HG02938 (cell line): ENCODE measurements around the gene FMO5.
"Not testable (repeated sequence)": the region's sequence is repeated elsewhere in the genome, so short reads cannot be mapped to it uniquely, and the experiment has no call there.

Experiments used
- ATAC-seq: cut with Tn5 transposase; IDR thresholded peaks from one replicate; pipeline ENCODE4 v1.9.1; 2021; ENCODE audit warnings: mild to moderate bottlenecking, moderate library complexity; ENCODE audit not compliant: unreplicated experiment

Gene FMO5

DNA sequence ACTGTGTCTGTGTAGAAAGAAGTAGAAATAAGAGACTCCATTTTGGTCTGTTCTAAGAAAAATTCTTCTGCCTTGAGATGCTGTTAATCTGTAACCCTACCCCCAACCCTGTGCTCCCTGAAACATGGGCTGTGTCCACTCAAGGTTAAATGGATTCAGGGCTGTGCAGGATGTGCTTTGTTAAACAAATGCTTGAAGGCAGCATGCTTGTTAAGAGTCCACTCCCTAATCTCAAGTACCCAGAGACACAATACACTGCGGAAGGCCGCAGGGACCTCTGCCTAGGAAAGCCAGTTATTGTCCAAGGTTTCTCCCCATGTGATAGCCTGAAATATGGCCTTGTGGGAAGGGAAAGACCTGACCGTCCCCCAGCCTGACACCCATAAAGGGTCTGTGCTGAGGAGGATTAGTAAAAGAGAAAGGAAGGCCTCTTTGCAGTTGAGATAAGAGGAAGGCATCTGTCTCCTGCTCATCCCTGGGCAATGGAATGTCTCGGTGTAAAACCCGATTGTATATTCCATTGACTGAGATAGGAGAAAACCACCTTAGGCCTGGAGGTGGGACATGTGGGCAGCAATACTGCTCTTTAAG is 15.1 kb upstream of the FMO5 start:
- ATAC-seq: not testable (repeated sequence)

DNA sequence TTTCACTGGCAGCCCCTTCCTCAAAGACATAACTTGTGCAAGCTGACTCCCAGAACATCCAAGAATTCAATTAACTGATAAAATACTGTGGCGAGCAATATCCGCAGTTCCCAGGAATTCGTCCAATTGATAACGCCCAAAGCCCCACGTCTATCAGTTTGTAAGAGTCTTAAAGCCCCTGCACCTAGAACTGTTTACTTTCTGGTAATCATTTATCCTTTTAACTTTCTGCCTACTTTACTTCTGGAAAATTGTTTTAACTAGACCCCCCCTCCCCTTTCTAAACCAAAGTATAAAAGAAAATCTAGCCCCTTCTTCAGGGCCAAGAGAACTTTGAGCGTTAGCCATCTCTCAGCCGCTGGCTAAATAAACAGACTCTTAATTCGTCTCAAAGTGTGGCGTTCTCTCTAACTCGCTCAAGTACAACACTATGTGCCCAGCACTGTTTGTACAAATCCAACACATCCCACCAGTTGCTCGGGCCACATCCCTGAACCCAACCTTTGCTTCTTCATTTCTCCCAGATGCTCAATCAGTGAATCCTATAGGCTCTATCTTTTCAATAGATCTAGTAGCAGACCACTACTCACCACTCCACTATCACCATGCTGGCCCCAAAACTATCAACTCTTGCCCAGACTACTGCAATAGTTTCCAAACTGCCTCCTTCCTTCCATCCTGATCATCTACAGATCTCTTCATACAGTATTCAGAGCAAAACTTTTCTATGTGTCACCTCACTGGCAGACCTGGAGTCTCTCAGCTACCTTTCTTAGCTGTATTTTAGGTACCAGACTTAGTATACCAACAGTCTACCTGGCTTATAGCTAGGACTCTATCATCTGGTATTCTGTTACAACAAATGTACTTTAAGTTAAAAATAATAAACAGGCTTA is 14.0 kb upstream of the FMO5 start:
- no peak for ATAC-seq

DNA sequence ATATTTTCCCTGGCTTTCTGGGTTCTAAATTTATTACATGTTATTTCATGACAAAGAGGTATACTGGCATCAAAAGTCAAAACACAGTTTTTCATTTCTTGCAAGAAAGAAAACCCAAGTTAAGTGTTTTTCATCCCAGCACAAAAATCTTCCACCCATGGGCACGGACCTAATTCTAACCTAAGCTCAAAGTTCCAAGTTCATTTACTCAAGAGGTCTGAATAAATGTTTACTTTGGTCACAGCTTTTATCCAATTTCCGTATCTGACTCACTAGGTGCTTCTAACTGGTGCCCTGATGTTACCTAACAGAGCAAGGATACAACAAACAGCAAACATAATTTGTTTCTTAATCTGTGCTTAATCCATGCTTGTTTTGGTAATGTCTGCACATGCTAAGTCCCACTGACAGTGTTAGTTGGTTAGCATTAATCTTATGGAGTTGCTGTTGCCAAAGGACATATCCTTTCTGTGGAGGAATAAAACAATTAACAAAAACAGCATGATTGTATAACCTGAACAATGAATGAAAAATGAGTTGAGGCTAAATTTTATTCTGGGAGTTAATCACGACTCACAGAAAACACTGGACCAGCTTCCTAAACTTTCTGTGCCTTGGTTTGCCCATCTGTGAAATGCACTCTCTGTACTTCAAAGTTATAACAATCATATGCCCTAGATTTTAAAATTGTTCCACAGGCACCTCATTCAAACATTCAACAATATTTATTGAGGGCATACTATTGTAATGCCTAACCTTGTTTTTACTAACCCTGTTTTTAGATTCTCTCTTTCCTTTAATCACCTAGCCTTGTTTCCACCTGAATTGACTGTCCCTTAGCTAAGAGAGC is 13.1 kb upstream of the FMO5 start:
- ATAC-seq: no peak

DNA sequence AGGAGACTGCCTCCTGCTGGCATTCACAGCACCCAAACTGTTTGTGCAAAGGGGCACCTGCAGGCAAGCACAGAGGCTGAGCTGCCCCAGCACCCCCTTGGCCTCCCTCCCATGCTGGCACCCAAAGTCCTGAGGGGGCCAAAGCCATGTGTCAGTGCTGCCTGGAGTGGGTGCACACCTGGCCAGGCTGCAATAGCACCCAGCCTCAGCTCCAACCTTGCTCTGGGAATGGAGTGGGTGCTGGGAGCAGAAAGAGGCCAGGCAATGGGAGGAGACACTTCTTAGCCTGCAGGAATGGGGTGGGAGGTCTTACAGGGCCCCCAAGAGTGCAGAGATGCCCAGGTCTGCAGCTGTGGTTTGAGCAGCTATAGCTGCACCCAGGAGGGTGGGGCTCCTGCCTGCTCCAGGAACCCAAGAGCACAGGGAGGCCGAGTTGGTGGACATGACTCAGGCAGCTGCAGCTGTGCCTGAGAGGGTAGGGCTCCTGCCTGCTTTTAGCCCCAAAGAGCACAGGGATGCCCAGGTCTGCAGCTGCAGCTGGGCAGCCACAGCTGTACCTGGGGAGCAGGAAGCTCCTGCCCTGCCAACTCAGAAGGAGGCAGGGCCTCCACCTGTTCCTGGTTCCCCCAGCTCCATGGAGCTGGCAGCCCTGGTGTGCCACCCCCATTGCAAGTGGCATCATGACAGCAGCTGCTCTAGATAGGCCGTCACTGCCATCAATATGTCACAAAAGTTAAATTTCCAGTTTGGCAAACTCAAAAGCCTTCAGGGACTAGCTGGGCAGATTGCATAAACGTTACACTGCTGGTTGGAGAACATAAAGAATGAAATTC is 12.0 kb upstream of the FMO5 start:
- no peak for ATAC-seq

DNA sequence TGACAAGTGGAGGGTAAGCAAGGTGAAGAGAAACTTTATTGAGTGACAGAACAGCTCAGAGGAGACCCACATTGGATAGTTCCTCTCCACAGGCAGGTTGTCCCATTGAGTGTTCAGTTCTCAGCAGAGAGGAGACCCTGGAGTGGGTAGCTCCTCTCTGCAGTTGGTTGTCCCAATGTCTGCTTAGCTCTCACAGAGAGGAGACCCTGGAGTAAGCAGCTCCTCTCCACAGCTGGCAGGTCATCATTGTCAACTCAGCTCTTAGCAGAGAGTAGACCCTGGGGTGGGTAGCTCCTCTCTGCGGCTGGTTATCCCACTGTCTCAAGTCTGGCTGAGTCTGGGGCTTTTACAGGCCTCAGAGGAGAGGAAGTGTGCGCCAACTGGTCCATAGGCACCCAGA is 11.3 kb upstream of the FMO5 start:
- no peak for ATAC-seq

DNA sequence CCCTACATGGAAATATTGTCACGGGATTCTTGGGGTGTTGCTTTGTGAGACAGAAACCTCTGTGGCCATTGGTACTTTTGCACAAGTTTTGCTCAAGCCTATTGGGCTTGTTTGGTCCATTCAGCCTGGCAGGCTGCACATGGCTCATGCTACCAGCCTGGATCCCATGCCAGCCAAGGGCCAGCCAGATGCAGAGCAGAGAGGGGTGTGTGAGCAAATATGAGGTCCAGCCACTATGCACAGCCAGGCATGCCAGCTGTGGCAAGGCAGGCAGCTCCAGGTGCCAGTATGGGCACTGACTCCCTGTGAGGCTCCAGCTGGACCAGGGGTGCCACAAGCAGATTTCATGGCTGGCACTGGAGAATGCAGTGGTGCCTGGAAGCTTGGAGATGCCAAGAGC is 10.7 kb upstream of the FMO5 start:
- ATAC-seq: no peak

DNA sequence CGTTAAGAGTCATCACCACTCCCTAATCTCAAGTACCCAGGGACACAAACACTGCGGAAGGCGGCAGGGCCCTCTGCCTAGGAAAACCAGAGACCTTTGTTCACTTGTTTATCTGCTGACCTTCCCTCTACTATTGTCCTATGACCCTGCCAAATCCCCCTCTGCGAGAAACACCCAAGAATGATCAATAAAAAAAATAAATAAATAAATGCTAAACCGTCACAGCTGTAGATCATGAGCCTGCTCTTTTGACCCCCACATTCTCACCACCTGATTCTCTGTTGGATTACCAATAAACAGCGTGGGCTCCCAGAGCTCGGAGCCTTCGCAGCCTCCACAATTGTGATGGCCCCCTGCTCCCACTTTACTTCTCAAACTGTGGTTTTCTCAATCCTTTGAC is 8.8 kb upstream of the FMO5 start:
- not testable (repeated sequence) for ATAC-seq

DNA sequence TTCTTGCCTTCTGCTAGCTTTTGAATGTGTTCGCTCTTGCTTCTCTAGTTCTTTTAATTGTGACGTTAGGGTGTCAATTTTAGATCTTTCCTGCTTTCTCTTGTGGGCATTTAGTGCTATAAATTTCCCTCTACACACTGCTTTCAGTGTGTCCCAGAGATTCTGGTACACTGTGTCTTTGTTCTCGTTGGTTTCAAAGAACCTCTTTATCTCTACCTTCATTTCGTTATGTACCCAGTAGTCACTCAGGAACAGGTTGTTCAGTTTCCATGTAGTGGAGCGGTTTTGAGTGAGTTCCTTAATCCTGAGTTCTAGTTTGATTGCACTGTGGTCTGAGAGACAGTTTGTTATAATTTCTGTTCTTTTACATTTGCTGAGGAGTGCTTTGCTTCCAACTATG is 5.9 kb upstream of the FMO5 start:
- ATAC-seq: not testable (repeated sequence)

DNA sequence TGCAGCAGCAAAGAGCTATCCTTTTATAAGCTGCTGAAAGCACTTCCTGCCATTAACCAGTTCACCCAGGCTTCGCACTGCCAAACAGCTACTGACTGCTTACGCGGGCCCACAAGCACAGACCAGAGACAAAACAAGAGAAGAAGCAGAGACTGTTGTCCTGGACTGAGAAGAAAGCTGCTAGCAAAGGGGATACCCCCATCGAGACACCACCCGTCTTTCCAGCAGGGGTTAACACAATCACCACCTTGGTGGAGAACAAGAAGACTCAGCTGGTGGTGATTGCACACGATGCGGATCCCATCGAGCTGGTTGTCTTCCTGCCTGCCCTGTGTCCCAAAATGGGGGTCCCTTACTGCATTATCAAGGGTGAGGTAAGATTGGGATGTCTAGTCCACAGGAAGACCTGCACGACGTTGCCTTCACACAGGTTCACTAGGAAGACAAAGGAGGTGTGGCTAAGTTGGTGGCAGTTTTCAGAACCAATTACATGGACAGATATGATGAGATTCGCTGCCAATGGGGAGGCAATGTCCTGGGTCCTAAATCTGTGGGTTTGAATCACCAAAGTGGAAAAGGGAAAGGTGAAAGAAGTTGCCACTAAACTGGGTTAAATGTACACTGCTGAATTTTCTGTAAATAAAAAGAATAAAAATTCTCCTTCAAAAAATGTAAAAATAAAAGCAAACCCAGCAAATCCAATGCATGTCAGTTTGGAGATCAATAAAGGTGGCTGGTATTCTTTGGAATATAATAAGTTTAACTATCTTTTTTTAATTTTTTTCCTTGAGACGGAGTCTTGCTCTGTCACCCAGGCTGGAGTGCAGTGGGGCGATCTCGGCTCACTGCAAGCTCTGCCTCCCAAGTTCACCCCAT is 1.2 kb downstream of the FMO5 start:
- no peak for ATAC-seq

DNA sequence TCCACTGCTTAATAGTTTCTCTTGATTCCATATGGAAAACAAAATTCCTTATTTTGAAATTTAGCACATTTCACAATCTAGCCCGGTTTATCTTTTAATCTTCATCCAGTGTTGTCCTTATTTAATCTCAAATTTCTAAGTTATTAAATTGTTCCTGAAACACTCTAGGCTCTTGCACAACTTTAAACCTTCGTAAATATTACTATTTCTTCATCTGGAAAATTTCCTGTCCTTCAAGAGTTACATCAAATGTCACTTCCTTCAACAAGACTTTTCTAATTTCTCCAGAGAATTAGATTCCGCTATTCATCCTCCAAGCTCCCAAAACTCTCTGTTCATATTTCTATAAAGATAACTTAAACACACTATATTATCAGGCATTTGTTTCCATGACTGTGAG is 6.5 kb downstream of the FMO5 start:
- ATAC-seq: no peak

DNA sequence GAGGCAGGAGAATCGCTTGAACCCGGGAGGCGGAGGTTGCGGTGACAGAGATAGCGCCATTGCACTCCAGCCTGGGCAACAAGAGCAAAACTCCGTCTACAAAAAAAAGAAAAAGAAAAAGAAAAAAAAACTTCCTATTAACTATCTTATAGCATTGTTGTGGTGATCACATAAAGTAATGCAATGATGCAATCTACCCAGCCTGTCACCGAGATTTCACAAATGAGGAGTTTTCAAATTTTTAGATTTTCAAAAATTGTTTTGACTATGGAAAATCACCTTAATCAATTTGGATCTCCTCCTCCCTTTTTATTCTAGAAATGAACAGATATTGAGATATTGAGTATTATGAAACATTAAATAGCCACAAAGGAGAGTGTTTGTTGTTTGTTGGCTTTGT is 8.0 kb downstream of the FMO5 start:
- no peak for ATAC-seq

DNA sequence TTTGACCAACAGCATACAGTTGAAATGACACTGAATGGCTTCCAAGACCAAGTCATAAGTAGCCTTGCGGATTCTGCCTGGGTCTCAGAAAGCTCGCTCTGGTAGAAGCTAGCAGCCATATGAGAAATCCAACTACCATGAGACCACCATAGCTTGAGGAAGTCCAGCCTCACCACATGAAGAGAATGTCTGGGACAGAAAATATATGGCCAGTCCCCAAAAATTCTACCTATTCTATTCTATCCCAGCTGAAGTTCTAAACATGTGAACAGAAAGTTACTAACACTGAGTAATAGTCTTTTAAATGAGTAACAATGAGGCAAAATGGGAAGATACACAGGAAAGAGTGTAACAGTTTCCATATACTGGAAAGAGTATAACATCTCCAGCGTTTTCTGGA is 9.0 kb downstream of the FMO5 start:
- ATAC-seq: no peak

DNA sequence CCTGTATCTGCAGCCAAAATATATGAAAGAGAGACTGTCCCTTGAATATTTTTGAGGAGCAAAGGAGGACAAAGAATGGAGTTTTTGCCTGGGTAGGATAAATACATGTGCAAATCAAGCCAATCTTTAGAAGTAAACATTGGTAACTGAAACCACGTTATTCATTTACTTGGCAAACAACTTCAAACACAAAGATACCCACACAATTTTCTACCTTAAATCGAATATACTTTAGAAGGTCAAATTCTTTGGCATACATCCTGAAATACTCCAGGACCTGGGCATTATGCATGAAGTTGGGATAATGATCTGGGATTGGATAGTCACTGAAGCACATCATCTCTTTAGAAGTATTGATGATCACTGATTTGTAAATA is 9.6 kb downstream of the FMO5 start:
- ATAC-seq: no peak

DNA sequence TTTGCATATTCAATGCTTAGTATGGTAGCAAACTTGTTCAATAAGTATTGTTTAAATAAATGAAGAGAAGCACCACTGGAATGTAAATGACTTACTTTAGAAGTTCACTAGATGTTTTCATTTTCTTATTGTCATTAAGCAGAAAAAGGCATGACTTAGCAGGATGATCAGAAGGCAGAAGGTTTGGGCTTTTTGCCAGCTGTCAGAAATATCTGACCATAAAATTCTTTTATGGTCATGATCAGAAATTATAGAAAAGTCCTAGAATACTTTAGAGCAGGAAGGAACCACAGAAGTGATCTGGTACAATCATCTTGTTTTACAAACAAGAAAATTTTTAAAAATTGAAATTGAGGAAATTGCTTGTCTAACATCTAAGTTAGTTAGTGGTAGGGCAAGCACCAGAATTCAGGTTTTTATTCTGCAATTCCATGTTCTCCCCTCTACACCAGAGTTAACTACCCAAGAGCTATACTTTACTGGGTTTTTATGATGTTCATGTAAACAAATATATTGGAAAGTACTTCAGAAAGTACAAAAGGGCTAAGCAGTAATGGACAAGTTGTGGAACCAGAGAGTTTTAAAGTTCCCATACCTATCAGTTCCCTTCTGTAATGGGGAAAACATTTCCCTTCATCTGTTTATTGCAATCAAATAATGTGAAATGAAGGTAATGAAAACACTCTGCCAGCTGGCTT is 10.1 kb downstream of the FMO5 start:
- ATAC-seq: no peak

DNA sequence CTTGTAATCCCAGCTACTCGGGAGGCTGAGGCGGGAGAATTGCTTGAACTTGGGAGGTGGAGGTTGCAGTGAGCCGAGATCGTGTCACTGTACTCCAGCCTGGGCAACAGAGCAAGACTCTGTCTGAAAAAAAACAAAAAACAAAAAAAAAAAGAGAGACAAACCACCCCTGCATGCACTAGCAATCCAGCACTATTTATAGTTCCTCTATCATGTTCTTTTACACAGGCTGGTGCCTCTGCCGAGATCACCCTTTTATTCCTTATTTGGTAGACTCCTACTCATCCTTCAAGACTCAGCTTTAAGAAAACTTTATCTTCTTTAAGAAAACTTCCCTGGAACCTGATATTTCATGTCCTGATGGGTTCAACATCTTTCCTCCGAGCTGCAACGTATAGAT is 10.8 kb downstream of the FMO5 start:
- no peak for ATAC-seq

DNA sequence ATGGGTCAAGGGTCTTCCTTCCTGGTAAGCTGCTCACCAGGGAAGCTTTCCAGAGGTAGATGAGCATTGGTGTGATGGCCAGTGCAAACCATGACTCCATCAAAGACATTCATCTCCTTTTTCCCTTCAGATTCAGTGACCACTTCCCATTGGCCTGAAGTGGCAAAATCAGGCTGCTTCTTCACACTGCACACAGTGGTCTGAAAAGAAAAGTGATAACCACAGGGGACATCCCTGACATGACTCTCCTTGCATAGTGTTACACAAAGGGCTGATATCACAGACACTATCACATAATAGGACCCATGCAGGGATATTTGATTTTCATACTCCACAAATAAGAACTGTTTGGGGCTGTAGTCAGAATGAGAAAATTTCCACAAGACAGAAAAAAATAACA is 11.9 kb downstream of the FMO5 start:
- no peak for ATAC-seq

DNA sequence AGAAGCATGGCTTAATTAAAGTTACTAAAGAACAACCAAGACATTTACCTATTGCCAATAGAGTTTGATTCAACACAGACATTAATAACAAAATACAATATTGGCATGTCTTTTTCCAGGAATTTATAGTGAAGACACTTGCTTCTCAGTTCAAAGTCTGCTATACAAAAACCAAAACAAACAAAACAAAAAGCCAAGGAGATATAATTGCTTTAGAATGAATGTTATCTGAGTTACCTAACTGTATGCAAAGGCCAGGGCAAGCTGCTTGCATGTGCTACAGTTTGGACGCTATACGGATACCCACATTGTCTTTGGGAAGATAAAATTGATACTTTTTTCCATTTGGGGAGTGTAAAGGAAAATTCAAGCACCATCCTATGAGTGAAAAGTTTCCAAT is 13.6 kb downstream of the FMO5 start:
- no peak for ATAC-seq

DNA sequence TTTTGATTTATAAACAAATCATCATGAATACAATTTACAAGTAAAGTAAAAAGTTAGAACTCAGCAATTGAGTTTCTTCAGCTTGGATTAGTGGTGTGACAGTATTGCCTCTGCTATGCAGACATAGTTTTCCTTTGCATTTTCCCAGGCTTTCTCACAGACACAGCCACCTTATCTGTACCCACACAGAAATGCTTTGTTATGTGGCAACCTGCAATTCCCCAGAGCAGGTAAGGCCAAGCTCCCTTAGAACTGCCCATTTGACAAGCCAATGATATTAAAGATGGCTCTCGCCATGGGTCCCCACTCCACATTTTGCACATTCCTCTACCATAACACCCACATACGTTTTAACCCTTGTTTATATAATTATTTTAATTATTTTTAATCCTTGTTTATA is 14.2 kb downstream of the FMO5 start:
- ATAC-seq: no peak
